ENCODE results near the gene SNX21. TPM values are rescaled to one million over a fixed set of nuclear protein-coding genes. Genes with fewer than 3 reads are reported as not detected.
A peak's percentile ranks its signal among the peaks of the same experiment; 100 is the strongest.
"Not testable (repeated sequence)": the region's sequence is repeated elsewhere in the genome, so short reads cannot be mapped to it uniquely, and the experiment has no call there.

SNX21 gene
- total RNA-seq, result 5.7 TPM

DNA sequence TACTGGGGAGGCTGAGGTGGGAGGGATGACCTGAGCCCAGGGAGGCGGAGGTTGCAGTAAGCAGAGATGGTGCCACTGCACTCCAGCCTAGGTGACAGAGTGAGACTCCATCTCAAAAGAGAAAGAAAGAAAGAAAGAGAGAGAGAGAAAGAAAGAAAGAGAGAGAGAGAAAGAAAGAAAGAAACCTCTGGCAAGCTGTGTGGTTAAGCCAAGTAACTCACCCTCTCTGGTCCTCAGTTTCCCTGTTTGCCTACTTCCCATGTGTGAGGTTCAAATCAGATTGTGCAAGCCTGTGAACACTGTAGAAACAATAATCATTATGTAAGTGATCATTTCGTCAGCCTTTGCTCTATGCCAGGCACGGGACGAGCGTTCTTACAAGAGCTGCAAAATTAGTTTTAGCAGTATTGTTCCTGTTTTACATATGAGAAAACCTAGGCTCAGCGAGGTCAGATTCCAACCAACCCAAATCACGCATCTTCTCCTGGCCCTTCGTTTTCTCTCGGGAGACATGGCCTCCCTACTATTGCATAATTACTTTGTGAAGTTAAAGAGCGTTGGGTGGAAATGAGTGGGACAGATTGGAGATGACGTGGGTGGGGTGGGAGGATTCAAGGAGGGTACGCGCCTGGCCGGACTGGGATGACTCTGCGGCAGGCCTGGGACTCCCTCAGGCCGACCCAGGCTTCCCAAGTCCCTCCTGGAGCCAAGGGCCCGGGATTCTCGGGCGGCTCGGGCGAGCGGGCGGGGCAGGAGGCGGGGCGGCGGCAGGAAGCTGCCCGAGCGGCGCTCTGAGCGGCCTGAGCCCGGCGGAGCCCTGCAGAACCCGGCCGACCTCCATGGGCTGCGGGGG, at the start of gene SNX21:
TSS of gene SNX21 (plus strand) at position 770 of the 853 bp plus-strand sequence. CDS start 121 bp downstream, outside the sequence.
- Histone ChIP-seq H3K4me3 (ENCODE audit: low read length) (peak within 1 kb of the TSS; percentile 51), H3K27me3 (ENCODE audit: insufficient read depth, low read length) (no peaks in the 10 kb centered on the region), H3K9me3 (ENCODE audit: low read depth, low read length) (no peaks in the 10 kb centered on the region), H3K4me1 (ENCODE audit: insufficient read depth, low read length) (peaks cover 43% of the 10 kb centered on the region)

DNA sequence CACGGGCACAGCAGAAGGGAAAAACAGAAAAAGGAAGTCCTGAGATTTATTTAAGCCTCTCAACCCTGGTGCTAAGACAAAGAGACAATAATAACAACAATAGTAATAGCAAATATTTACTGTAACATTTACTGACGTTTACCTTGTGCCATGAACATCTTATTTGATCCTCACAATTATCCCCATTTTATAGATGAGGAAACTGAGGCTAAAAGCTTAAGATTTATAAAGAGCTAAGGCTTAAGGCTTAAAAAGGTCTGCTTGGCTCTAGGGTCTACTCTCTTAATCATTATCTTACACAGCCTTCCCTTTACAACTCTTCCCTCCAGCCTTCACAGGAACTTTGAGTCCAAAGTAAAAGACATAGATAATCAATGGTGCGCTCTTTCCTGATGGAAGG, 45.2 kb upstream of the SNX21 start:
- Histone ChIP-seq H3K4me1 (ENCODE audit: insufficient read depth, low read length) (peaks cover 12% of the 10 kb centered on the region), H3K27me3 (ENCODE audit: insufficient read depth, low read length) (no peaks in the 10 kb centered on the region), H3K4me3 (ENCODE audit: low read length) (no peak overlapping the region), H3K9me3 (ENCODE audit: low read depth, low read length) (no peaks in the 10 kb centered on the region)

GRCh38 chr20:45792317-45793118, 41.1 kb upstream of the SNX21 start:
- H3K4me1 ChIP-seq (ENCODE audit: insufficient read depth, low read length), result peaks cover 15% of the 10 kb centered on the region
- no peaks in the 10 kb centered on the region for H3K27me3 ChIP-seq (ENCODE audit: insufficient read depth, low read length)
- no peaks in the 10 kb centered on the region for H3K9me3 ChIP-seq (ENCODE audit: low read depth, low read length)
- peak overlapping the region; percentile 94 for H3K4me3 ChIP-seq (ENCODE audit: low read length)

- H3K4me1 ChIP-seq (ENCODE audit: insufficient read depth, low read length), result peaks cover 24% of the 10 kb centered on the region
- no peaks in the 10 kb centered on the region for H3K27me3 ChIP-seq (ENCODE audit: insufficient read depth, low read length)
- no peak overlapping the region for H3K4me3 ChIP-seq (ENCODE audit: low read length)
- H3K9me3 ChIP-seq (ENCODE audit: low read depth, low read length), result no peaks in the 10 kb centered on the region
These were observed 37.1 kb upstream of the SNX21 start for GRCh38 chr20:45796337-45797065.

DNA sequence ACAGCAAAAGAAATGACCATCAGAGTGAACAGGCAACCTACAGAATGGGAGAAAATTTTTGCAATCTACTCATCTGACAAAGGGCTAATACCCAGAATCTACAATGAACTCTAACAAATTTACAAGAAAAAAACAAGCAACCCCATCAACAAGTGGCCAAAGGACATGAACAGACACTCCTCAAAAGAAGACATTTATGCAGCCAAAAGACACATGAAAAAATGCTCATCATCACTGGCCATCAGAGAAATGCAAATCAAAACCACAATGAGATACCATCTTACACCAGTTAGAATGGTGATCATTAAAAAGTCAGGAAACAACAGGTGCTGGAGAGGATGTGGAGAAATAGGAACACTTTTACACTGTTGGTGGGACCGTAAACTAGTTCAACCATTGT, 36.1 kb upstream of the SNX21 start:
- not testable (repeated sequence) for H3K4me3 ChIP-seq (ENCODE audit: low read length); H3K9me3 ChIP-seq (ENCODE audit: low read depth, low read length); H3K27me3 ChIP-seq (ENCODE audit: insufficient read depth, low read length)
- peaks cover 20% of the 10 kb centered on the region for H3K4me1 ChIP-seq (ENCODE audit: insufficient read depth, low read length)

- not testable (repeated sequence) for H3K9me3 ChIP-seq (ENCODE audit: low read depth, low read length); H3K27me3 ChIP-seq (ENCODE audit: insufficient read depth, low read length); H3K4me3 ChIP-seq (ENCODE audit: low read length)
- H3K4me1 ChIP-seq (ENCODE audit: insufficient read depth, low read length), result peaks cover 15% of the 10 kb centered on the region
These were observed 35.6 kb upstream of the SNX21 start for GRCh38 chr20:45797955-45798354.

GRCh38 chr20:45798935-45799642, 34.5 kb upstream of the SNX21 start:
- no peaks in the 10 kb centered on the region for H3K27me3 ChIP-seq (ENCODE audit: insufficient read depth, low read length)
- no peaks in the 10 kb centered on the region for H3K9me3 ChIP-seq (ENCODE audit: low read depth, low read length)
- H3K4me3 ChIP-seq (ENCODE audit: low read length), result no peak overlapping the region
- H3K4me1 ChIP-seq (ENCODE audit: insufficient read depth, low read length), result peaks cover 9% of the 10 kb centered on the region

- peaks cover 9% of the 10 kb centered on the region for H3K4me1 ChIP-seq (ENCODE audit: insufficient read depth, low read length)
- H3K9me3 ChIP-seq (ENCODE audit: low read depth, low read length), result no peaks in the 10 kb centered on the region
- no peaks in the 10 kb centered on the region for H3K27me3 ChIP-seq (ENCODE audit: insufficient read depth, low read length)
These were observed 31.7 kb upstream of the SNX21 start for GRCh38 chr20:45801851-45802250.

DNA sequence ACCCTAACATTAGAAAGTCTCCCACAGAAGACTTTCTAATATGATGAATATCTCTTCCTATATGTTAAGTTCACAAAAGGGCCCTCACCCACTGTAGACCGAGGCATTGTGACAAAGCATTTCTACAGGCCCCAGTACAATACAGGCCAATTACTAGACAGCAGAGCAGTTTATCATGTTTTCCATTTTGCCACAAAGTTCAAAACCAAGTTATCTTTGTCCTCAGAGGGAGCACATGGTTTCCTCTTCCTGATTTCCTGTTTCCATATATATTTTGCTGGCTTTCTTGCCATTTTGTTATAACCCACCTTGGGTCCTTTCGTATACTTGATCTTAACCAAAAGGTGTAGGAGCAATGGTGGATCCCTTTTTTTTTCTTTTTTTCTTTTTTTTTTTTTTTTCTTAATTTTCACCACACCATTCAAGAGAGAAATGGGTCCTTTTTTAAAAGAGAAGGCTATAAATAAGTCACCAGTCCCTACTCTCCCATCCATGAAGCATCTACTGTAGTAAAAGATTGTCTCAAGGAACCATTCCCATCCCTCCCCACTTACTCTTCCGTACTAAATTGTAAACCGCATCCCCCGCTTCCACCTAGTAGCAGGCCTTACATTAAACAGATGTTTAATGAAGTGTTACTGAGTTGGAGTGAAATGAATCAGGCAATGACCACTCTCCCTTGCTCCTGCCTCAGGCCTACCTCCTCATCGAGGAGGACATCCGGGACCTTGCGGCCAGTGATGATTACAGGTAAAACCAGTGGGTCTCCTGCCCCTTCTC, 23.2 kb upstream of the SNX21 start:
- H3K4me3 ChIP-seq (ENCODE audit: low read length), result no peak overlapping the region
- no peaks in the 10 kb centered on the region for H3K27me3 ChIP-seq (ENCODE audit: insufficient read depth, low read length)
- H3K9me3 ChIP-seq (ENCODE audit: low read depth, low read length), result no peaks in the 10 kb centered on the region
- peaks cover 18% of the 10 kb centered on the region for H3K4me1 ChIP-seq (ENCODE audit: insufficient read depth, low read length)

More at GRCh38 chr20:45801851-45802250, 31.7 kb upstream of the SNX21 start:
- no peak overlapping the region for H3K4me3 ChIP-seq (ENCODE audit: low read length)

GRCh38 chr20:45812157-45813005, 21.2 kb upstream of the SNX21 start, which contains the start of gene UBE2C:
Gene UBE2C (plus strand): TSS chr20:45812644. CDS start chr20:45812696, 52 bp downstream.
- Histone ChIP-seq H3K4me1 (ENCODE audit: insufficient read depth, low read length) (peaks cover 18% of the 10 kb centered on the region), H3K4me3 (ENCODE audit: low read length) (peak within 1 kb of the TSS; percentile 45), H3K27me3 (ENCODE audit: insufficient read depth, low read length) (no peaks in the 10 kb centered on the region), H3K9me3 (ENCODE audit: low read depth, low read length) (no peaks in the 10 kb centered on the region)

GRCh38 chr20:45813006-45813340, 20.6 kb upstream of the SNX21 start:
- Histone ChIP-seq H3K4me3 (ENCODE audit: low read length) (peak overlapping the region; percentile 45), H3K9me3 (ENCODE audit: low read depth, low read length) (no peaks in the 10 kb centered on the region), H3K4me1 (ENCODE audit: insufficient read depth, low read length) (peaks cover 18% of the 10 kb centered on the region), H3K27me3 (ENCODE audit: insufficient read depth, low read length) (no peaks in the 10 kb centered on the region)

GRCh38 chr20:45813489-45813888, 20.1 kb upstream of the SNX21 start:
- no peaks in the 10 kb centered on the region for H3K9me3 ChIP-seq (ENCODE audit: low read depth, low read length)
- no peak overlapping the region for H3K4me3 ChIP-seq (ENCODE audit: low read length)
- peaks cover 18% of the 10 kb centered on the region for H3K4me1 ChIP-seq (ENCODE audit: insufficient read depth, low read length)
- H3K27me3 ChIP-seq (ENCODE audit: insufficient read depth, low read length), result no peaks in the 10 kb centered on the region

DNA sequence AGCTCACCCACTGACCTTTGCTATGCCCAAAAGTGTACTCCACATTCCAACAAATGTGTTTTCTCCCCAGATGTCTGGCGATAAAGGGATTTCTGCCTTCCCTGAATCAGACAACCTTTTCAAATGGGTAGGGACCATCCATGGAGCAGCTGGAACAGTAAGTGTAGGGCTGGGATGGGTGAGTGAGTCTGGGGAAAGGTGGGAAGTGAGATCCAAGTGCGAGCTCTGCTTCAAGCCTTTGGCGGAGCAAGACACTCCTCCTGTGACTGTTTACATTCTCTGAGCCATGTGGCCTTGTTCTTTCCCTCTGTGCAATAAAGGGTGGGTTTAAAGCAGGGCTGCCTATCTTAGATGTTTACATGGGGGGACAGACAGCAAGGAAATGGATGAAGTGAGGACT, 19.3 kb upstream of the SNX21 start:
- Histone ChIP-seq H3K4me1 (ENCODE audit: insufficient read depth, low read length) (peaks cover 18% of the 10 kb centered on the region), H3K27me3 (ENCODE audit: insufficient read depth, low read length) (no peaks in the 10 kb centered on the region), H3K4me3 (ENCODE audit: low read length) (no peak overlapping the region), H3K9me3 (ENCODE audit: low read depth, low read length) (no peaks in the 10 kb centered on the region)

Measured in mononuclear cell (primary cell).